Activated naive CD4-positive, alpha-beta T cell treated with Interleukin-2 at 50 U/mL for 16 hours (primary cell): ENCODE measurements around the gene CEMIP2.
"Not testable (repeated sequence)": the region's sequence is repeated elsewhere in the genome, so short reads cannot be mapped to it uniquely, and the experiment has no call there.

Experiments used
- DNase-seq: peaks from one replicate; pipeline ENCODE4 v3.0.0-alpha.2; 2020

CEMIP2 gene

GRCh38 chr9:71706176-71706575, 62.1 kb downstream of the CEMIP2 start:
- DNase-seq, result no peak

- no peak for DNase-seq
Measured at GRCh38 chr9:71704796-71705195, 63.5 kb downstream of the CEMIP2 start.

- DNase-seq, result no peak
Measured at GRCh38 chr9:71703172-71703872, 65.0 kb downstream of the CEMIP2 start.

- DNase-seq, result no peak
Measured at GRCh38 chr9:71697882-71698281, 70.4 kb downstream of the CEMIP2 start.

GRCh38 chr9:71694332-71694731, 74.0 kb downstream of the CEMIP2 start:
- no peak for DNase-seq

- DNase-seq, result no peak
Measured at GRCh38 chr9:71693607-71694006, 74.7 kb downstream of the CEMIP2 start.

- no peak for DNase-seq
Measured at GRCh38 chr9:71692337-71692736, 76.0 kb downstream of the CEMIP2 start.

- DNase-seq, result not testable (repeated sequence)
Measured at GRCh38 chr9:71691576-71691975, 76.7 kb downstream of the CEMIP2 start.

- DNase-seq, result no peak
Measured at GRCh38 chr9:71690689-71691435, 77.5 kb downstream of the CEMIP2 start.

GRCh38 chr9:71690063-71690688, 78.1 kb downstream of the CEMIP2 start:
- DNase-seq, result no peak

- DNase-seq, result no peak
Measured at GRCh38 chr9:71687676-71688075, 80.6 kb downstream of the CEMIP2 start.

- DNase-seq, result no peak
Measured at GRCh38 chr9:71685988-71686387, 82.3 kb downstream of the CEMIP2 start.

- DNase-seq, result peak; percentile 19
Measured at GRCh38 chr9:71685394-71685793, 82.9 kb downstream of the CEMIP2 start.

GRCh38 chr9:71684566-71684965, 83.7 kb downstream of the CEMIP2 start:
- no peak for DNase-seq

- DNase-seq, result no peak
Measured at GRCh38 chr9:71683598-71684235, 84.6 kb downstream of the CEMIP2 start.

GRCh38 chr9:71681708-71682272, 86.5 kb downstream of the CEMIP2 start:
- no peak for DNase-seq

- no peak for DNase-seq
Measured at GRCh38 chr9:71681104-71681707, 87.1 kb downstream of the CEMIP2 start.

- DNase-seq, result no peak
Measured at GRCh38 chr9:71680189-71680980, 87.9 kb downstream of the CEMIP2 start.

GRCh38 chr9:71678999-71679398, 89.3 kb downstream of the CEMIP2 start:
- DNase-seq, result no peak

GRCh38 chr9:71677209-71677608, 91.1 kb downstream of the CEMIP2 start:
- no peak for DNase-seq

GRCh38 chr9:71676460-71676859, 91.9 kb downstream of the CEMIP2 start:
- no peak for DNase-seq

- no peak for DNase-seq
Measured at GRCh38 chr9:71675857-71676165, 92.5 kb downstream of the CEMIP2 start.
